ENCODE results near the gene KREMEN1.

GRCh38 chr22:29125844-29126243 lies 53.0 kb downstream of the KREMEN1 start:
- TF ChIP-seq POLR2AphosphoS5 (IDR thresholded peaks at IDR 0.05; ENCODE audit: borderline replicate concordance, low read depth, low read length), result no peak
- no peak for TF ChIP-seq EZH2 (IDR thresholded peaks at IDR 0.05)

Data from SK-N-MC (cell line).